Limb (tissue), 2 donors: ENCODE results near the gene ANAPC2.

ENCODE experiments used
- DNase-seq, 2 donors: peaks; one replicate each; pipeline ENCODE4 v3.0.0-alpha.2; 2016; ENCODE audit errors: extremely low spot score in 2 of 2

The ANAPC2 gene

DNA sequence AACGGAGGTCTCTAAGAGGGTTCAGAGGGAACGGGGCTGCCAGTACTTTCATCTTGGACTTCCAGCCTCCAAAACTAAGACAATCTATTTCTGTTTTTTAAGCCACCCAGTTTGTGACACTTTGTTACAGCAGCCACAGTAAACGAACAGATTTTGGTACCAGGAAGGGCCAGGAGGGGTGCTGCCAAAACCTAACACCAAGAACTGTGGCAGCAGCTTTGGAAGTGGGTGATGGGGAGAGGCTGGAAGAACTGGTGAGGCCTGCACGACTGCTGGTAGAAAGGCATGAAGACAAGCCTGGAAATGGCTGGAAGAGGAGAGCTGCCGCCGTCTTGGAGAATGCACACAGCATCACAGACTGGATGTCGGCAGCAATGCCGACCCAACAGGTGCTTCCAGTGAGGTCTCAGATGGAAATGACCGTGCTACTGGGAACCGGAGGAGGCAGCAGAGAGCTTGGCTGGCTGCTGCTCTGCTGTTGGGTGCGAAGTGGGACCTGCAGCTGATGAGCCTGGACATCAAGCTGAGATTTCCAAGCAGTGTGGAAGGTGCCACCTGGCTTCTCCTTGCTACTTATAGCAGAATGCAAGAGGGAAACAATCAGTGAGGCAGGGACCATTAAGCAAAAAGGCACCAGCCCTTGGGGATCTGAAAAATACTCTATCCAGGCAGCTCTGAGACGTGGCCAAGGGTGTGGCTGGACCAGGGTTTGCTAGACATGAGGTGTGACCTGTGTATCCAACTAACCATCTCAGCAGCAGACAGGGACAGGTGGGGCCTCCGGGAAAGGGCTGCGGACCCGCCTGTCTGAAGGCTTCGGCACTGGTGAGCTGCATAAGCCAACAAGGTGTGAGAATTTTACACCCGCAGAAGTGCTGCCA, 11.8 kb downstream of the ANAPC2 start:
- DNase-seq, result no peak

DNA sequence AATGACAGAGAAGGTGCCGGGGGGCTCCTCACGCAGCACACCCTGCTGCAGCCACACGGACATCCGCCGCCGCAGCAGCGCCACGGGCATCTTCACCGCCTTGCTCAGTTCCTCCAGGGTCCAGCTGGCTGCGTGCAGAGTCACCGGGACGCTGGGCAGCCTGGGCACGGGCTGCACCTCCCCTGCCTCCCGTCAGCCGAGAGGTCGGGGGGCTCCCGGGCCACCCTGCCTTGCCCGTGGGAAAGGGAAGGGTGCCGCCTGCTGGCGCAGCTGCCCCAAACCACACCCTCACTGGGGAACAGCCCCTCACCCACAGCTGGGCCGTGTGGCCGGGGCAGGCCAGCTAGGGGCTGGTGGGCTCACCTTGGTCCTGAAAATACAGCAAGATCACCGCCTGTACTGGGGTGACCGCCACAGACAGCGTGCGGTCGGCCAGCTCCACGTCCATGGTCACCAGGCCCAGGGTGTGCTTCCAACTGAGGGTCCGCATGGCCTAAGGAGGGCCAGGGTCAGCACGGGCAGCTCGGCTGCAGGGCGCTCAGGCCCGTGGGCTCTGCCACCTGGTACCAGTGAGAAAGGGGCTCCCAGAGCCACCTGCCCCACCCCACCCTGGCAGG, 12.9 kb downstream of the ANAPC2 start:
- no peak for DNase-seq

- DNase-seq, result no peak
Measured at GRCh38 chr9:137174722-137175293, 13.6 kb downstream of the ANAPC2 start.

DNA sequence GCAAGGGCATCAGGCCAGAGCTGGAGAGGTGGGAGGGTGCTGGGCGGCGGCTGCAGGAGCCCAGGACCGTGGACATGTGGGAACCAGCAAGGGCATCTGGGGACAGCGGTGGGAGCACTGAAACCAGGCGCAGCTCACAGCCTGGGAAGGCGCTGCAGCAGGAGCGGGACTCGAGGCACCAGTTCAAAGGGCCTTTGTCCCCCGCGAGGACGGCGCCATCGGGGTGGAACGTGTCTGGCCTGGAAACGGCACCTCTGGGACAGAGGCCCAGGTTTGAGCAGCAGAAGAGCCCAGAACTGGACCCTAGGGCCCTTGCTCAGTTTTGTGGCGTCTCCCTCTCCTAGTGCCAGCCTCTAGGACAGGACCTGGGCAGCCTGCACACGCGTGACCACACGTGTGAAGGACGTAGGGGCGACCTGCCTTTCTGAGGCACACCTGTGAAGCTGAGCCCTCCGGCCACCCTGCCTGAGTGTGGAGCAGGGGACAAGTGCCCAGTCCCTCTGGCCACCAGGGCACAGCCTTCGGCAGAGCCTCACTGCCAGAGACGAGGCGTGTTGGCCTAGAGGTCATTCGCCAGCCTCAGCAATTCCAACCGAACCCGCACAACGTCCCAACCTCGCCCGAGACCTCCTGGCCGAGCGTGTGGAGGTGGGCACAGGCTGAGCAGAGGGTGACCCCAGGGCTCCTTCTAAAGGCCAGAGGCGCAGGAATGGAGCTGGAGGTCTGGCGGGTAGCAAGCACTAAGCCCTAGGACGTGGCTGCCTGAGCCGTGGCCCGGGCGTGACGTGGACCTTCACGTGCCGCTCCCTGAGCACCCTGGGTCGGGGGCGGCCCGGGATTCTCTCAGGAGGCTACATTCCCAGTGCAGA, 14.3 kb downstream of the ANAPC2 start:
- no peak for DNase-seq

DNA sequence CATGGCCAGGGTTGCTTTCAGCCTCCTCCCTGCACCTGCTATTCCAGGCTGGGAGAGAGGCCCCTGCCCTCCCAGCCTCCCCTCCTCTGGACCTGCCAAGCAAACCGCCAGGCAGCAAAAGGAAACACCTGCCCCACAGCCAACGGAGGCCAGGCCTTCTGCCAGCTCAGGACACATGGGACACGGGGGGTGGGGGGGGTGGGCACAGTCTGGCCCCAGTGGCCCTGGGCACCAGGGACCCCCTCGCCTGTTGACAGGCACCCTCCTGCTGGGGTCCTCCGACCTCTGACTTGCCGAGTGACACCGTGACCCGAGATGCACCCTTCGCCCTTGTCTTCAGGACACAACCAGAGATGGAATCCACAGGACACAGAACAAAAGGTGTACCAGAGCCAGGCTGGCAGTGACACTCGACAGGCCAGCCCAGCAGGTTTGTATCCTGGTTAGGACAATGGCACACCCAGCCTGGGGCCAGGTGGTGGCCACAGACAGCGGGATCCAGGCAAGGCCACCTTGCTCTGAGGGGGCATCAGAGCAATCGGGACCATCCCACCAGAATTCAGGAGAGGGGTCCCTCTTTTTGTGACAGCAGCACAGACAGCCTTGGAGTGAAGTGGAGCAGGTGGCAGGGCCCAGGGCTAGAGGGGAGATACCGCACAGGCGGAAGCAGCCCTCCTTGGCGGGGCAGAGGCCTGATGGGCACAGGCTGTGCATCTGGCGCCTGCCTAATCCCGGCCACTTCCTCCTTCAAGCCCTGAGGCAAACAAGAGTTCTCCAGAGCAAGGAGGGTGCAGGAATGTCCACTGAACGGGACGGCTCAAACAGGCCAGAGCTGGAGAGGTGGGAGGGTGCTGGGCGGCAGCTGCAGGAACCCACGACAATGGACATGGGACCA, 15.2 kb downstream of the ANAPC2 start:
- no peak for DNase-seq

DNA sequence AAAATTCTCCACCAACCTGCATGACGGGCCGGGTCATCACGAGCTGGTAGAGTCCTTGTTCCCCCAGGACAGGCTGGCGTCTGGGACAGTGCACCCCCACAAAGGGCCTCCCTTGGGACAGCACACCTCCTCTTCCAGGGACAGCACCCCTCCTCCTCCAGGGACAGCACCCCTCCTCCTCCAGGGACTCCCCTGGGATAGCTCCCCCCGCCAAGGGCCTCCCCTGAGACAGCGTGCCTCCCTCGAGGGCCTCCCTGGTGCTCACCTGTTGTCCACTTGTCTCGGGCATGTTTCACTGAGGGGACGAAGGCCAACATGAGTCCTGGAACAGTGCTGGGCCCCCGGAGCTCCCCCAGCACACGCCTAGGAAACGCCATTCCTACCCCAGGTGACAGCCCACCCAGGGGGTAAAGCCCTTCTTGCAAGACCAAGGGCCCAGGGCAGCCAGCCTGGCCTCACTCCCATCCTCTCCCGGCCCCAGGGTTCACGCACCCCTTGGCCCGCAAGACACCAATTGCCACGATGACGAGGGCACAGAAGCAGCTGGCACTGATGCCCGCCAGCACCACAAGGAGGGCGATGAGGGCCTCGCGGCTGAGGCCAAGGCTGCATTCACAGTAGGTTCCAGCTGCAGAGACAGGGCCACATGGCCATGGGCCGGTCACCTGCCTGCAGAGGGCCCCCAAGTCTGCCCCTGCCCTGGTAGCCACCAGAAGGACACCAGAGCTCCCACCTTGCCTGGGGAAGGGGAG, 17.0 kb downstream of the ANAPC2 start:
- DNase-seq, result no peak

- DNase-seq, result no peak
Measured at GRCh38 chr9:137170486-137171148, 17.7 kb downstream of the ANAPC2 start.

- DNase-seq, result no peak
Measured at GRCh38 chr9:137169896-137170358, 18.4 kb downstream of the ANAPC2 start, which contains the start of gene LRRC26. Gene LRRC26, minus strand, starts transcription at chr9:137170051. Its CDS starts 108 bp downstream, at chr9:137169943.

DNA sequence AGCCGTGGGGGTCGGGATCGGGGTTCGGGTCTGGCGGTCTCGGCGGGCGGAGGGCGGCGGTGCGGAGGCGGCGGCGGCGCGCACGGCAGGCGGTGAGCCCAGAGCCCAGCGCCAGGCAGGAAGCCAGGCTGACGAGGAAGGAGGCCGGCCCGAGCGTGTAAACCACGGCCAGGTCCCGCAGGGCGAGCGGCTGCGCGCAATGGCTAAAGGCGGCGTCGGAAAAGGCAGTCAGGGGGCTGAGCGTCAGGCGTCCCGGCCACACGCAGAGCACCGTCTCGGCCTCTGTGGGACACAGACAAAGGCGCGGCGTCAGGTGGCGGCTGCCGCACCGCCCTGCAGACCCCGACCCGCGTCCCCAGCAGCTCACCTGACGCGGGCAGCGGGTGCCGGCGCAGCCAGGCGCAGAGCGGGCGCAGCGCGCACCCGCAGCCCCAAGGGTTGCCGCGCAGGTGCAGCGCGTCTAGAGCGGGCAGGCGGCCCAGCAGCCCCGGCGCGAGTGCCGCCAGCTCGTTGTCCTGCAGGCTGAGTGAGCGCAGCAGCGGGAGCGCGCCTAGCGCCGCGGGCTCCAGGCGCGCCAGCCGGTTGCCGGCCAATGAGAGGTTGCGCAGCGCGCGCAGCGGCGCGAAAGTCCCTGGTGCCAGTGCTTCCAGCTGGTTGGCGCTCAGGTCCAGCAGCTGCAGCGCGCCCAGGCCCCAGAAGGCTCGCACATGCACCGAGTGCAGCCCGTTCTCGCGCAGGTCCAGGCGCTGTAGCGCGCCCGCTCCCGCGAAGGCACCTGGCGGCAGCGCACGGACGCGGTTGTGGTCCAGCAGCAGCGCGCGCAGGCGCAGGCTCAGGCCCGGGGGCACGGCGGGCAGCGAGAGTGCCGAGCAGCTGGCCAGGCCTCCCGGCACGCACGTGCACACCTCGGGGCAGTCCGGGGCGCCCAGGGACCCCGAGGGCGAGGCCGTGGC, 19.2 kb downstream of the ANAPC2 start:
- DNase-seq, result peak in 1 of 2 donors; percentile 73

- DNase-seq, result no peak
Measured at GRCh38 chr9:137168573-137168903, 19.8 kb downstream of the ANAPC2 start.

- no peak for DNase-seq
Measured at GRCh38 chr9:137167747-137168572, 20.4 kb downstream of the ANAPC2 start.

DNA sequence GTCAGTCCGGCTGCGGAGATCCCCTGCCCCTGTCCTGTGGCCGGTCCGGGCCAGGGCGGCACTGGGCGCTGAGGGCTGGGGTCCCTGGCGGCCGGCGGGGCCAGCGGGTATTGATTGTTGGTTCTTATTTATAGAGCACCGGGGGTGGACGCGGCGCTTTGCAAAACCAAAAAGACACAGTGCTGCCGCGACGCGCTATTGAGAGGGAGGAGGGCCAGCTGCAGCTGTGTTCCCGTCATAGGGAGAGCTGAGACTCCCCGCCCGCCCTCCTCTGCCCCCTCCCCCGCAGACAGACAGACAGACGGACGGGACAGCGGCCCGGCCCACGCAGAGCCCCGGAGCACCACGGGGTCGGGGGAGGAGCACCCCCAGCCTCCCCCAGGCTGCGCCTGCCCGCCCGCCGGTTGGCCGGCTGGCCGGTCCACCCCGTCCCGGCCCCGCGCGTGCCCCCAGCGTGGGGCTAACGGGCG, 21.0 kb downstream of the ANAPC2 start:
- DNase-seq, result no peak

- no peak for DNase-seq
Measured at GRCh38 chr9:137166380-137167229, 21.8 kb downstream of the ANAPC2 start.

DNA sequence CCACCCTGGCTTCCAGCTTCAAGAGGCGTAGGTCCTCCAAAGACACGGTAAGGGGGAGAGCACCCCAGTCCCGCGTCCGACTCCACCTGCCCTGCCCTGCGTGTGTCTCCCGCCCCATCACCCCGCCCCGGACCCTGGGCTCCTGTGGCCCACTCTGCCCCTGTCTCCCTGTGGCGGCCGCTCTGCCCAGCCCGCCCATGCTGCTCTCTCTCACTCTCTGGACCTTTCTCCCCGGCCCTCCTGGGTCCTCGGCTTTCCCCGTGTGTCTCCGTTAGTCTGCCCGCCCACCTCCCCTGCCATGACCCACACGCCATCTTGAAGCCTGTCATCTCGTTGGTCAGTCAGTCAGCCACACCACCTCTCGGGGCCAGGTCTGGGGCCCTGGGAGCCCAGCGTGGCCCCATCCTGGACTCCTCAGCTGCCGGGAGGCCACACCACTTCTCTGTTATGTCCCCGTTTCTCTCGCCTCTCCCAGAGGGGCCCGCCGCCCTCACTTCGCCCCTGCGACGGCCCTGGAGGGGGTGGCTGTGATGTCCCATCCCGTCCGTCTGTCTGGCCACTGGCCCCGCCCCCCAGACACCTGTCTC, 23.0 kb downstream of the ANAPC2 start:
- DNase-seq, result no peak

GRCh38 chr9:137164370-137165249, 23.8 kb downstream of the ANAPC2 start:
- DNase-seq, result no peak
